MCF 10A (cell line): ENCODE data around the gene KAT2A. TPM values are rescaled to one million over a fixed set of nuclear protein-coding genes. Genes with fewer than 3 reads are reported as not detected.

Experiments
- BruUV-seq: library from RNA; stranded (reverse); fragments of 400-500 nt; replicated peaks from 2 replicates; lab custom pipeline; 2021; lab: Mats Ljungman, UMichigan
- CTCF ChIA-PET: fragments of 300-600 bp; sonication (Branson Sonifier 250); formaldehyde crosslinking; extraction: SDS; loops from one replicate; lab custom pipeline; 2021; ENCODE audit warnings: antibody characterized with exemption, inconsistent platforms; lab: Yijun Ruan, JAX
- POLR2A ChIA-PET: fragments of 300-600, 350-650 bp; sonication (Branson Sonifier 250); formaldehyde crosslinking; extraction: SDS; loops from one replicate; lab custom pipeline; 2020; ENCODE audit warnings: antibody characterized with exemption, inconsistent platforms; lab: Yijun Ruan, JAX
- DNase-seq: peaks from one replicate; pipeline ENCODE4 v3.0.0-alpha.2; 2018; ENCODE audit not compliant: unreplicated experiment
- H3K27ac Mint-ChIP-seq: one replicate; pipeline ENCODE4 v1.8.0; 2022; ENCODE audit warnings: mild to moderate bottlenecking, low read depth, mixed read lengths; ENCODE audit not compliant: unreplicated experiment
- H3K27me3 Mint-ChIP-seq: one replicate; pipeline ENCODE4 v1.8.0; 2022; ENCODE audit warnings: mixed read lengths; ENCODE audit not compliant: insufficient read depth, unreplicated experiment
- H3K36me3 Mint-ChIP-seq: one replicate; pipeline ENCODE4 v1.8.0; 2022; ENCODE audit warnings: mild to moderate bottlenecking, moderate library complexity, mixed read lengths; ENCODE audit not compliant: insufficient read depth, unreplicated experiment
- H3K4me1 Mint-ChIP-seq: one replicate; pipeline ENCODE4 v1.8.0; 2022; ENCODE audit warnings: mixed read lengths; ENCODE audit not compliant: insufficient read depth, unreplicated experiment
- H3K4me3 Mint-ChIP-seq: one replicate; pipeline ENCODE4 v1.8.0; 2022; ENCODE audit warnings: mild to moderate bottlenecking, moderate library complexity, mixed read lengths; ENCODE audit not compliant: unreplicated experiment
- H3K9me3 Mint-ChIP-seq: one replicate; pipeline ENCODE4 v1.8.0; 2022; ENCODE audit warnings: mixed read lengths; ENCODE audit not compliant: unreplicated experiment
- CTCF ChIP-seq: fragments of 200-600 bp; IDR thresholded peaks from one replicate; pipeline ENCODE4 v1.8.0; 2022; ENCODE audit warnings: antibody characterized with exemption, mild to moderate bottlenecking; ENCODE audit not compliant: unreplicated experiment
- intact Hi-C: fragments of 100-400 bp; cut with micrococcal nuclease; formaldehyde crosslinking; loops from 2 replicates; pipeline ENCODE4 v1.14.1; 2022
- total RNA-seq: library from RNA; stranded (reverse); gene quantifications from 2 replicates; pipeline ENCODE4 v1.2.3, GENCODE V29; 2022

Gene KAT2A
- total RNA-seq, 1 experiment from 2014 or later = 44.6 TPM

- no TSS peak for BruUV-seq
- H3K27ac Mint-ChIP-seq = no peak overlapping the region
- no peak overlapping the region for H3K4me3 Mint-ChIP-seq
- H3K4me1 Mint-ChIP-seq = no peaks in the 10 kb centered on the region
- CTCF ChIA-PET = no interaction called here
- no peak for TF ChIP-seq CTCF
- H3K27me3 Mint-ChIP-seq = peaks cover 10% of the 10 kb centered on the region
- DNase-seq = no peak
- POLR2A ChIA-PET = no interaction called here
- H3K36me3 Mint-ChIP-seq = no peaks in the 10 kb centered on the region
- intact Hi-C loops = no loop called here
- H3K9me3 Mint-ChIP-seq = no peaks in the 10 kb centered on the region
Measured at GRCh38 chr17:42075789-42076188, 45.4 kb downstream of the KAT2A start.

DNA sequence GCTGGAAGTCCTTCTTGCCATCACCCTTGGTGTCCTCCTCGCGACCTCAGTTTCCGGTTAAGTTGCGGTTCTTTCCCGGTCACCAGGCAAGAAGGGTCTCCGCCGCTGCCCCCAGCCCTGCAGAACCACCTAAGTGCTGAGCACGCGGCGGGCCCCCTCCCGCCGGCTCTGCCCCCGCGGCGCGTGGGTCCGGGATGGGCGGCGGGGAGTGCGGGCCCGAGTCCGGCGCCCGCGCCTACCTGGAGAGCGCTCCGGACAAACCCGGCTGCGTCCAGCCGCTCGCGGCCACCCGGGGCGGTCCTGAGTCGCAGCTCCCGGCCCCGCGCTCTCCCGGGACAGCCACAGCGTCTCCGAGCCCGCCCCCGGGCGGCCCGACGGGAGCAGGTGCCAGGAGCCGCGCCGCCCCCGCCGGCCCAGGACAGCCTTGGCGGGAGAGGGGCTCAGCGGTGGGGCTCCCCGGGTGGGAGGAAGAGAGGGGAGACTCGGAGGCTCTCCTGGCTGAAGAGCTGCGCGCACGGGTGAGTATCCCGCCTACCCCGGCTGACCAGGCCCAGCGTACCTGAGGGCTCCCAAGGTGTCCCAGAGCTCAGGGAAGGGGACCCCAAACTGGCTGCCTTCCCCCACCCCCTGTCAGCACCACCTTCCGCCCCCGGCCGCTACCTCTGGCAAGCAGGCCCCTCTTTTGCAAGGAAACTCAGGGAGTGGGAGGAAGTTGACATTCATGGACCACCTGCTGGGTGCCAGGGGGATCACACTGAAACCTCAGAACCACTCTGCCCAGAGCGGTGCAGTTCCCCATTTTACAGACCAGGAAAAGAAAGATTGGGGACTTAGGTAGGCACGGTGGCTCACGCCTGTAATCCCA is 48.6 kb downstream of the KAT2A start:
- no peaks in the 10 kb centered on the region for H3K9me3 Mint-ChIP-seq
- no peak for TF ChIP-seq CTCF
- H3K36me3 Mint-ChIP-seq = no peaks in the 10 kb centered on the region
- BruUV-seq = no TSS peak
- no peaks in the 10 kb centered on the region for H3K4me1 Mint-ChIP-seq
- no peak for DNase-seq
- ChIA-PET POLR2A (no interaction called here), CTCF (no interaction called here)
- intact Hi-C loops = no loop called here
- peaks cover 12% of the 10 kb centered on the region for H3K27me3 Mint-ChIP-seq
- no peak overlapping the region for H3K27ac Mint-ChIP-seq
- H3K4me3 Mint-ChIP-seq = no peak overlapping the region

DNA sequence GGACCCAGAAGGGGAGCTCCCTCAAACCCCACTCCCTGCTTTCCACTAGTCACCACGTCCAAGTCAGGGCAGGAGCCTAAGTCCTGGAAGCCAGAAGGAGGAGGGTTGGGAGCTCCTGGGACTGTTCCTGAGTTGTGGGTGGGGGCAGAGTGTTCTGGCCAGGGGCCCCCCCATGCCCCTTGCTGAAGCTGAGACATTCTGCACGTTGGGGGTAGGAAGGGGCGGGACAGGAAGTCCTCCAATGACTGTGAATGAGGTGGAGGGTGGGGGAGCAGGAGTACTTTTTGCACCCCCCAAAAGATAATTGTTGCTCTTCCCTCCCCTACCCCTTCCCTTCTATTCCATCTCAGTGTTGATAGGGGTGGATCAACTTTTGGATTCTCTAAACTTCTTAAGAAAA is 49.4 kb downstream of the KAT2A start:
- ChIA-PET POLR2A (no interaction called here), CTCF (interaction anchor here (0.9 kb wide), 1 partner anchor 30 kb away, joined by 3 read pairs; no protein-coding TSS in a partner anchor)
- Mint-ChIP-seq H3K36me3 (no peaks in the 10 kb centered on the region), H3K27ac (no peak overlapping the region), H3K4me3 (no peak overlapping the region), H3K4me1 (no peaks in the 10 kb centered on the region), H3K9me3 (no peaks in the 10 kb centered on the region), H3K27me3 (peaks cover 12% of the 10 kb centered on the region)
- DNase-seq = no peak
- TF ChIP-seq CTCF = no peak
- no TSS peak for BruUV-seq
- intact Hi-C loops = no loop called here

GRCh38 chr17:42068979-42069378 is 52.2 kb downstream of the KAT2A start:
- H3K4me3 Mint-ChIP-seq = no peak overlapping the region
- no peak for DNase-seq
- H3K27me3 Mint-ChIP-seq = peaks cover 12% of the 10 kb centered on the region
- BruUV-seq = no TSS peak
- no peaks in the 10 kb centered on the region for H3K36me3 Mint-ChIP-seq
- intact Hi-C loops = no loop called here
- no peaks in the 10 kb centered on the region for H3K9me3 Mint-ChIP-seq
- POLR2A ChIA-PET = interaction anchor here (0.6 to 1.1 kb wide), 2 partner anchors 51 to 310 kb away, joined by 3 to 5 read pairs; partner anchors contain the start of gene DNAJC7
- no peak for TF ChIP-seq CTCF
- H3K27ac Mint-ChIP-seq = no peak overlapping the region
- CTCF ChIA-PET = interaction anchor here (0.8 to 2.0 kb wide), 5 partner anchors 13 to 459 kb away, joined by 3 to 9 read pairs (median 5); partner anchors contain the start of gene NKIRAS2
- H3K4me1 Mint-ChIP-seq = no peaks in the 10 kb centered on the region
